Inferior parietal cortex (tissue), 1 donor: ENCODE data around the gene SNTA1.
"Not testable (repeated sequence)": the region's sequence is repeated elsewhere in the genome, so short reads cannot be mapped to it uniquely, and the experiment has no call there.

Experiments
- DNase-seq: peaks from one replicate; pipeline ENCODE4 v3.0.0-alpha.2; 2016; ENCODE audit errors: extremely low spot score

The SNTA1 gene

GRCh38 chr20:33443512-33444239, at the start of gene SNTA1:
Gene SNTA1, minus strand, starts transcription at chr20:33443763. Its CDS starts 143 bp downstream, at chr20:33443620.
- DNase-seq: peak; percentile 45

- peak; percentile 17 for DNase-seq
Measured at GRCh38 chr20:33490934-33491656, 47.5 kb upstream of the SNTA1 start.

GRCh38 chr20:33490023-33490933, 46.7 kb upstream of the SNTA1 start, which contains the start of gene CBFA2T2:
Gene CBFA2T2, plus strand, starts transcription at chr20:33490096. Its CDS starts 172 bp downstream, at chr20:33490268.
- peak; percentile 30 for DNase-seq

GRCh38 chr20:33489495-33490022, 46.0 kb upstream of the SNTA1 start:
- DNase-seq: peak; percentile 95

- DNase-seq: not testable (repeated sequence)
Measured at GRCh38 chr20:33488661-33489494, 45.3 kb upstream of the SNTA1 start.

GRCh38 chr20:33488201-33488600, 44.6 kb upstream of the SNTA1 start:
- DNase-seq: no peak

- DNase-seq: not testable (repeated sequence)
Measured at GRCh38 chr20:33483186-33483585, 39.6 kb upstream of the SNTA1 start.

GRCh38 chr20:33482581-33482980, 39.0 kb upstream of the SNTA1 start:
- no peak for DNase-seq

- DNase-seq: no peak
Measured at GRCh38 chr20:33481431-33481941, 37.9 kb upstream of the SNTA1 start.

GRCh38 chr20:33480048-33480447, 36.5 kb upstream of the SNTA1 start:
- DNase-seq: no peak

GRCh38 chr20:33477386-33478234, 34.0 kb upstream of the SNTA1 start:
- DNase-seq: no peak

- DNase-seq: no peak
Measured at GRCh38 chr20:33475381-33476152, 32.0 kb upstream of the SNTA1 start.

GRCh38 chr20:33474963-33475362, 31.4 kb upstream of the SNTA1 start:
- DNase-seq: no peak

GRCh38 chr20:33474097-33474873, 30.7 kb upstream of the SNTA1 start:
- no peak for DNase-seq

- no peak for DNase-seq
Measured at GRCh38 chr20:33472868-33473435, 29.4 kb upstream of the SNTA1 start.

GRCh38 chr20:33470866-33471265, 27.3 kb upstream of the SNTA1 start:
- no peak for DNase-seq

- DNase-seq: no peak
Measured at GRCh38 chr20:33470457-33470856, 26.9 kb upstream of the SNTA1 start.

GRCh38 chr20:33466303-33466646, 22.7 kb upstream of the SNTA1 start:
- DNase-seq: no peak
